B cell (primary cell): Measurements from ENCODE around the gene KRT4.

Experiments
- EZH2 ChIP-seq: IDR thresholded peaks from 2 replicates; pipeline ENCODE4 v1.6.1; 2012; ENCODE audit warnings: borderline replicate concordance, low read depth, mild to moderate bottlenecking, moderate library complexity, low read length; ENCODE audit not compliant: insufficient read depth, poor library complexity, severe bottlenecking
- TF ChIP-seq, protein P1 (sequence below): fragments of 200-600 bp; IDR thresholded peaks from one replicate; pipeline ENCODE4 v1.8.0; 2022; ENCODE audit warnings: antibody characterized with exemption, mild to moderate bottlenecking

DNA sequence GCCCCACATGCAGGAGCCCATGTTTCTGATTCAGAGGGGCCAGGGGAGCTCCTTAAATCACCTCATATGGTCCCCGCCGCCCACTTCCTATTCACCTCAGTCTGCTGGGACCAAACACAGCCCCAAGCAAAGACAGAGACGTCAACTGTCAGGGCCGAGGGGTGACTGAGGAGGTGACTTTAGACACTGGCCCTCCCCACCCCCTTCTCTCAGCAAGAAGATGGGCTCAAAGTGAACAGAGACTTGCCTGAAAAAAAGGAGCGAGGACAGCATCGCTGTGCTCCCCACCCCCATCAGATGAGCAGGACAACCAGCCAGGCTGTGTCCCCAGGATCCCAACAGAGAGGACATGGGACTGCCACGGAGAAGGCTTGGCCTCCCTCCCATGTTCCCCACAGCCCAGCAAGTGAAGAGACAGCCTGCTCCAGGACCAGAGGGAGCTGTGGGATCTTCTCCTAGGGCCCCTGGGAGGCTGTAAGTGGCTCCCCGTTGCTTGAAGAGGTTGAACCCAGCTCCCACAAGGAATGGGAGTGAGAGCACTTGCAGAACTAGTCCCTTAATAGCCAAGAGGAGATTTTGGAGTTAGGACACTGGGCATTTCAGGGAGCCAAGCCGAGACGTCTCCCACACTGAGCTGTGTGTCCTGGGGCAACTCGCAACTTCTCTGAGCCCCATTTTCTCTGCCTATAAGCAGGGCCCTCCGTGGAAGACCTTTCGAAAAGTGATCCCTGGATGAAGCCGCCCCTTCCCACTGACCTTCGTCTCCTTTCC lies 21.5 kb upstream of the KRT4 start:
- TF ChIP-seq, protein P1, sequence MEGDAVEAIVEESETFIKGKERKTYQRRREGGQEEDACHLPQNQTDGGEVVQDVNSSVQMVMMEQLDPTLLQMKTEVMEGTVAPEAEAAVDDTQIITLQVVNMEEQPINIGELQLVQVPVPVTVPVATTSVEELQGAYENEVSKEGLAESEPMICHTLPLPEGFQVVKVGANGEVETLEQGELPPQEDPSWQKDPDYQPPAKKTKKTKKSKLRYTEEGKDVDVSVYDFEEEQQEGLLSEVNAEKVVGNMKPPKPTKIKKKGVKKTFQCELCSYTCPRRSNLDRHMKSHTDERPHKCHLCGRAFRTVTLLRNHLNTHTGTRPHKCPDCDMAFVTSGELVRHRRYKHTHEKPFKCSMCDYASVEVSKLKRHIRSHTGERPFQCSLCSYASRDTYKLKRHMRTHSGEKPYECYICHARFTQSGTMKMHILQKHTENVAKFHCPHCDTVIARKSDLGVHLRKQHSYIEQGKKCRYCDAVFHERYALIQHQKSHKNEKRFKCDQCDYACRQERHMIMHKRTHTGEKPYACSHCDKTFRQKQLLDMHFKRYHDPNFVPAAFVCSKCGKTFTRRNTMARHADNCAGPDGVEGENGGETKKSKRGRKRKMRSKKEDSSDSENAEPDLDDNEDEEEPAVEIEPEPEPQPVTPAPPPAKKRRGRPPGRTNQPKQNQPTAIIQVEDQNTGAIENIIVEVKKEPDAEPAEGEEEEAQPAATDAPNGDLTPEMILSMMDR, result no peak
- TF ChIP-seq EZH2, result no peak
